SK-N-SH treated with all-trans-retinoic acid at 6 μM for 48 hours (cell line): ENCODE results near the gene TWF1.

Source experiments
- ARNTL ChIP-seq: fragments of 450-650 bp; formaldehyde crosslinking; IDR thresholded peaks from 2 replicates; pipeline ENCODE4 v1.5.0; 2020; ENCODE audit warnings: low read depth, mild to moderate bottlenecking, moderate library complexity, borderline replicate concordance
- ESRRG ChIP-seq: fragments of 250-450 bp; sonication (Bioruptor Pico); IDR thresholded peaks from 2 replicates; pipeline ENCODE4 v1.6.1; 2021; ENCODE audit warnings: mild to moderate bottlenecking
- GLIS3 ChIP-seq: fragments of 250-450 bp; sonication (Bioruptor Pico); IDR thresholded peaks from 2 replicates; pipeline ENCODE4 v1.5.0; 2020; ENCODE audit warnings: mild to moderate bottlenecking, moderate library complexity
- OSR1 ChIP-seq: fragments of 250-450 bp; sonication (Bioruptor Pico); IDR thresholded peaks from 2 replicates; pipeline ENCODE4 v1.8.0; 2022; ENCODE audit warnings: moderate library complexity, mild to moderate bottlenecking, inconsistent platforms
- RARB ChIP-seq: fragments of 250-450 bp; sonication (Bioruptor Pico); IDR thresholded peaks from 2 replicates; pipeline ENCODE4 v1.8.0; 2021; ENCODE audit warnings: mild to moderate bottlenecking, moderate library complexity
- ZC3H10 ChIP-seq: fragments of 250-450 bp; sonication (Bioruptor Pico); IDR thresholded peaks from 2 replicates; pipeline ENCODE4 v1.5.1; 2021; ENCODE audit warnings: mild to moderate bottlenecking, moderate library complexity
- ZFP3 ChIP-seq: fragments of 250-450 bp; sonication (Bioruptor Pico); IDR thresholded peaks from 2 replicates; pipeline ENCODE4 v1.5.0; 2020; ENCODE audit warnings: mild to moderate bottlenecking, moderate library complexity
- ZFP30 ChIP-seq: fragments of 450-650 bp; formaldehyde crosslinking; IDR thresholded peaks from 2 replicates; pipeline ENCODE4 v1.5.0; 2022; ENCODE audit warnings: mild to moderate bottlenecking, moderate library complexity
- ZNF565 ChIP-seq: fragments of 450-650 bp; formaldehyde crosslinking; conservative IDR thresholded peaks from 2 replicates; pipeline ENCODE4 v1.5.0; 2020; ENCODE audit warnings: low read depth, mild to moderate bottlenecking, moderate library complexity
- ZNF8 ChIP-seq: fragments of 450-650 bp; formaldehyde crosslinking; IDR thresholded peaks from 2 replicates; pipeline ENCODE4 v1.5.0; 2020; ENCODE audit warnings: mild to moderate bottlenecking, moderate library complexity
- TF ChIP-seq, protein P1 (sequence below): fragments of 250-450 bp; sonication (Bioruptor Pico); IDR thresholded peaks from 2 replicates; pipeline ENCODE4 v1.8.0; 2020; ENCODE audit warnings: mild to moderate bottlenecking, moderate library complexity, borderline replicate concordance
- TF ChIP-seq, protein P2 (sequence below): fragments of 250-450 bp; sonication (Bioruptor Pico); IDR thresholded peaks from 2 replicates; pipeline ENCODE4 v1.8.0; 2021; ENCODE audit warnings: low read depth, mild to moderate bottlenecking, moderate library complexity, borderline replicate concordance

DNA sequence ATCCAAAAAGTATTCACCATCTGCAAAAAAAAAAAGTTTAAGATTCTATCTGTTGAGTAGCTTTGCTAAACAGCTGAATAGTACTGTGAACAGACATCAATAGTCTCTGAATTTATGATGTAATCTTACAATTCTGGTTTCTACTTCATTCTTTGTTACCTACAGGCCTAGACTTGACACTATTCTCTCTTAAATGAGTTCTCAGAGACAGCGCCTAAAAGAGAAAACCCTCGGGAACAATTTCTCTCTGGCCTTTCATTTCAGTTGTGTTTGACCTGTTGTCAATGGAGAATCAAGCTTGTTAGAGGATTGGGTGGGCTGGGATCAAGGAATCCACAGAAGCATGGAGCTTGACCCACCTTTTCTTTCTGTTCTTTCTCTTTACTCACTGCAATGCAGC lies 5.9 kb upstream of the TWF1 start:
- TF ChIP-seq GLIS3 (CRISPR knock-in tag) (no peak), ZNF8 (no peak), ZFP3 (CRISPR knock-in tag) (no peak), ESRRG (CRISPR knock-in tag) (no peak), ZFP30 (no peak), RARB (CRISPR knock-in tag) (no peak), ARNTL (CRISPR knock-in tag) (no peak), ZNF565 (no peak), OSR1 (CRISPR knock-in tag) (no peak), ZC3H10 (CRISPR knock-in tag) (no peak)
- TF ChIP-seq, protein P1, sequence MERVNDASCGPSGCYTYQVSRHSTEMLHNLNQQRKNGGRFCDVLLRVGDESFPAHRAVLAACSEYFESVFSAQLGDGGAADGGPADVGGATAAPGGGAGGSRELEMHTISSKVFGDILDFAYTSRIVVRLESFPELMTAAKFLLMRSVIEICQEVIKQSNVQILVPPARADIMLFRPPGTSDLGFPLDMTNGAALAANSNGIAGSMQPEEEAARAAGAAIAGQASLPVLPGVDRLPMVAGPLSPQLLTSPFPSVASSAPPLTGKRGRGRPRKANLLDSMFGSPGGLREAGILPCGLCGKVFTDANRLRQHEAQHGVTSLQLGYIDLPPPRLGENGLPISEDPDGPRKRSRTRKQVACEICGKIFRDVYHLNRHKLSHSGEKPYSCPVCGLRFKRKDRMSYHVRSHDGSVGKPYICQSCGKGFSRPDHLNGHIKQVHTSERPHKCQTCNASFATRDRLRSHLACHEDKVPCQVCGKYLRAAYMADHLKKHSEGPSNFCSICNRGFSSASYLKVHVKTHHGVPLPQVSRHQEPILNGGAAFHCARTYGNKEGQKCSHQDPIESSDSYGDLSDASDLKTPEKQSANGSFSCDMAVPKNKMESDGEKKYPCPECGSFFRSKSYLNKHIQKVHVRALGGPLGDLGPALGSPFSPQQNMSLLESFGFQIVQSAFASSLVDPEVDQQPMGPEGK: no peak
- TF ChIP-seq, protein P2, sequence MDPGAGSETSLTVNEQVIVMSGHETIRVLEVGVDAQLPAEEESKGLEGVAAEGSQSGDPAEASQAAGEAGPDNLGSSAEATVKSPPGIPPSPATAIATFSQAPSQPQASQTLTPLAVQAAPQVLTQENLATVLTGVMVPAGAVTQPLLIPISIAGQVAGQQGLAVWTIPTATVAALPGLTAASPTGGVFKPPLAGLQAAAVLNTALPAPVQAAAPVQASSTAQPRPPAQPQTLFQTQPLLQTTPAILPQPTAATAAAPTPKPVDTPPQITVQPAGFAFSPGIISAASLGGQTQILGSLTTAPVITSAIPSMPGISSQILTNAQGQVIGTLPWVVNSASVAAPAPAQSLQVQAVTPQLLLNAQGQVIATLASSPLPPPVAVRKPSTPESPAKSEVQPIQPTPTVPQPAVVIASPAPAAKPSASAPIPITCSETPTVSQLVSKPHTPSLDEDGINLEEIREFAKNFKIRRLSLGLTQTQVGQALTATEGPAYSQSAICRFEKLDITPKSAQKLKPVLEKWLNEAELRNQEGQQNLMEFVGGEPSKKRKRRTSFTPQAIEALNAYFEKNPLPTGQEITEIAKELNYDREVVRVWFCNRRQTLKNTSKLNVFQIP (CRISPR knock-in tag): no peak
